ENCODE measurements around the gene LGALS9B.
"Not testable (repeated sequence)": the region's sequence is repeated elsewhere in the genome, so short reads cannot be mapped to it uniquely, and the experiment has no call there.

Gene LGALS9B

DNA sequence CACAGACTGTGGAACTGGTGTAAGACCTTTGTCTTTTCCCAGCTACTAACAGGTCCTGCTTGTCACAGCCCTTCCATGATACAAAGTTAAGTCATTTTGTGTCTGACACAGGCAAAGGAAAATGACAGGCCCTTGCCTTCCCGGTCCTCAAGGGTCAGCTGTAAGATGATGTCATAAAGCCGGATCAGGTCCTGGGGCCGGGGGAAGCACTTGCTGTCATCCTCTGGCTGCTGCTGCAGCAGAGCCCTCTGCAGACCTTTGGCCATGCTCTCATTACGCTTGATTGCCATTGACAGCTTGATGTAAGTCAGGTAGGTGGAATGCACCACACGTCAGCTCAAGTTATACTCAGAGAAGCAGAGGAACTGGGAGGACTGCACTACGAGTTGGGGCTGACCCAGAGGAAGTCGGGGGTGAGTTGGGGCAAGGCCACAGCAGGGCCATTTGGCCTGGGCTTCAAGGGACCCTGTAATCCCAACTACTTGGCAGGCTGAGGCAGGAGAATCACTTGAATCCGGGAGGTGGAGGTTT, 50.9 kb downstream of the LGALS9B start:
- ATAC-seq (ENCODE audit: low read depth); H3K27me3 Mint-ChIP-seq; DNase-seq (ENCODE audit: low spot score in 2 of 2): not testable (repeated sequence)

DNA sequence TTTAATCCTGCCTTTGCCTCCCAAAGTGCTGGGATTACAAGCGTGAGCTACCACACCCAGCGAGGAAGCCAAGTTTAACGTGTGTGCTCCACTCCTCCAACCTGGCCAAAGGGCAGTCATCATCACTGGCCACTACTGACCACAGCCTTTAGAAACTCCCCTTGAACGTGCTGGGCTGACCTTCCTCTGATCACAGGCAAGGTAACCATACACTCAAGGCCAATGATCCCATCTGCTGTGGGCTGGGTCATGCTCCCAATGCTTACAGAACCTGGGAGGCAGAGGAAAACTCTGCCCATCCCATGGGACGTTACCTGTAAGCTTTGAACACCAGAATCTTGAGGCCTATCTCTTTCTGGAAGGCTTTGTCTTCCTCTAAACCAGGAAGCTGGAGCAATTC, 51.9 kb downstream of the LGALS9B start:
- not testable (repeated sequence) for ATAC-seq (ENCODE audit: low read depth); H3K9me3 Mint-ChIP-seq; H3K27ac Mint-ChIP-seq; H3K27me3 Mint-ChIP-seq; H3K4me3 Mint-ChIP-seq; H3K4me1 Mint-ChIP-seq; DNase-seq (ENCODE audit: low spot score in 2 of 2); H3K36me3 Mint-ChIP-seq

More for the DNA sequence above, 50.9 kb downstream of the LGALS9B start:
- not testable (repeated sequence) for H3K36me3 Mint-ChIP-seq, H3K4me3 Mint-ChIP-seq, H3K9me3 Mint-ChIP-seq, H3K4me1 Mint-ChIP-seq, H3K27ac Mint-ChIP-seq

GRCh38 chr17:20401306-20402022, 65.9 kb downstream of the LGALS9B start:
- not testable (repeated sequence) for DNase-seq (ENCODE audit: low spot score in 2 of 2); H3K36me3 Mint-ChIP-seq; H3K9me3 Mint-ChIP-seq; H3K27me3 Mint-ChIP-seq; ATAC-seq (ENCODE audit: low read depth); H3K4me1 Mint-ChIP-seq; H3K27ac Mint-ChIP-seq; H3K4me3 Mint-ChIP-seq

GRCh38 chr17:20400559-20401305, 66.6 kb downstream of the LGALS9B start:
- DNase-seq (ENCODE audit: low spot score in 2 of 2) = not testable (repeated sequence)

More at GRCh38 chr17:20400559-20401305, 66.6 kb downstream of the LGALS9B start:
- H3K27ac Mint-ChIP-seq; H3K36me3 Mint-ChIP-seq; H3K27me3 Mint-ChIP-seq; H3K4me3 Mint-ChIP-seq; H3K4me1 Mint-ChIP-seq; ATAC-seq (ENCODE audit: low read depth); H3K9me3 Mint-ChIP-seq: not testable (repeated sequence)

All from memory B cell (primary cell).